ENCODE measurements around the gene MEAK7.

MEAK7 gene, protein sequence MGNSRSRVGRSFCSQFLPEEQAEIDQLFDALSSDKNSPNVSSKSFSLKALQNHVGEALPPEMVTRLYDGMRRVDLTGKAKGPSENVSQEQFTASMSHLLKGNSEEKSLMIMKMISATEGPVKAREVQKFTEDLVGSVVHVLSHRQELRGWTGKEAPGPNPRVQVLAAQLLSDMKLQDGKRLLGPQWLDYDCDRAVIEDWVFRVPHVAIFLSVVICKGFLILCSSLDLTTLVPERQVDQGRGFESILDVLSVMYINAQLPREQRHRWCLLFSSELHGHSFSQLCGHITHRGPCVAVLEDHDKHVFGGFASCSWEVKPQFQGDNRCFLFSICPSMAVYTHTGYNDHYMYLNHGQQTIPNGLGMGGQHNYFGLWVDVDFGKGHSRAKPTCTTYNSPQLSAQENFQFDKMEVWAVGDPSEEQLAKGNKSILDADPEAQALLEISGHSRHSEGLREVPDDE

GRCh38 chr16:84504420-84505248 is at the start of gene MEAK7:
Gene MEAK7, minus strand, starts transcription at chr16:84504659. Its CDS starts 6,573 bp downstream, at chr16:84498086.
- DNase-seq (ENCODE audit: low read depth in 2 of 2, low spot score in 1 of 2) = peak; percentile 88 to 95

GRCh38 chr16:84553873-84554399 is 49.5 kb upstream of the MEAK7 start:
- no peak for DNase-seq (ENCODE audit: low read depth in 2 of 2, low spot score in 1 of 2)

GRCh38 chr16:84552135-84552534 is 47.7 kb upstream of the MEAK7 start:
- DNase-seq (ENCODE audit: low read depth in 2 of 2, low spot score in 1 of 2) = no peak

DNA sequence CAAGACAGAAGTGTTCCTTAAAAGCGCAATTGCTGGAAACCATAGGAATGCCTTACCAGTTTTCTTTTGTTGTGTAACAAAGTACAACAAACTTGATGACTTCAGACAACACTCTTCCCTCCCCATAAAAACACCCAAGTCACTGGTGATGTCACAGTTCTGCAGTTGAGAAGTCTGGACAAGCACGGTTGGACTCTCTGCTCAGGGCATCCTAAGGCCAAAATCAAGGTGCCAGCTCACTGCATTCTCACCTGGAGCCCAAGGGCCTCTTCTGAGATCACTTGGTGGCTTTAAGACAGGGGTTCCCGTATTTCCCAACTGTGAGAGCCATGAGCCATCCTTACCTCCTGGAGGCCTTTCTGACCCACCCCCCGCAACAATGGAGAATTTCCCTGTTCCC is 45.6 kb upstream of the MEAK7 start:
- no peak for DNase-seq (ENCODE audit: low read depth in 2 of 2, low spot score in 1 of 2)

DNA sequence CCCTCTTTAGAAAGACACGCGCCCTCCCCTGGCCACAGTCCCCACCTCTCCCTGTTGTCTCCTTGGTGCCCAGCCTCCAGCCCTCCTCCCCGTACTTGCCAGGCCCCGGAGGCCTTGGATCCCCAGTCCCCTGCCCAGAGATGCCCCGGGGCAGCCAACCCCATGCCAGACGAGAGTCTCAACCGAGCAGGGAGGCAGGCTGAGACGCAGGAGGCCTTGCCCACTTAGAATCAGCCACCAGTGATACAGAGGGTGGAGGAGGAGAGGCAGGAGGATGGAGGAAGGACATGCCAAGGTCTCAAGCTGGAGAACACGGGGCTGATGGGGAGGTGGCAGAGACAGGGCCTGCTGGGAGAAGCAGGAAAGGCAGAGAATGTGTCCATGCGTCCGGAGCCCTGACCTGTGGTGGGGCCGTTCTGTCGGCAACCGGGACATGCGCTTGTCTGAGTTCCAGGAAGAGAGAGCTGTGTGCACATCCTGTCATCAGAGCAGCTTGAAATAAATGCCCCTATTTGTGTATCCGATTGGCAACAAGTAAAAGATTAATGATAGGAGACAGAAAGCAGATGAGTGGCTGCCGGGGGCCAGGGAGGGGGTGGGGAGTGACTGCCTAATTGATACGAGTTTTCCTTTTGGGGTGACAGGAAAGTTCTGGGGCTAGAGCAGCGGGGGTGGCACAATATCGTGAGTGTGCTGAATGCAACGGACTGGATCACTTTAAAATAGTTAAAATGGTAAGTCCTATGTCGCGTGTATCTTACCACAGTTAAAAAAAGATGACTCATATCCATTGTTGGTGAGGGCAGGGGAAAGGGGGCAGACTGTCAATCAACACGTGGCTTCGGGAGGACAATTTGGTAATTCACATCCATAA is 44.7 kb upstream of the MEAK7 start:
- DNase-seq (ENCODE audit: low read depth in 2 of 2, low spot score in 1 of 2) = no peak

GRCh38 chr16:84548508-84548907 is 44.0 kb upstream of the MEAK7 start:
- DNase-seq (ENCODE audit: low read depth in 2 of 2, low spot score in 1 of 2) = no peak

GRCh38 chr16:84547546-84548061 is 43.1 kb upstream of the MEAK7 start:
- no peak for DNase-seq (ENCODE audit: low read depth in 2 of 2, low spot score in 1 of 2)

GRCh38 chr16:84546669-84547545 is 42.4 kb upstream of the MEAK7 start:
- DNase-seq (ENCODE audit: low read depth in 2 of 2, low spot score in 1 of 2) = no peak

GRCh38 chr16:84545114-84545737 is 40.8 kb upstream of the MEAK7 start:
- DNase-seq (ENCODE audit: low read depth in 2 of 2, low spot score in 1 of 2) = no peak

GRCh38 chr16:84544031-84544773 is 39.7 kb upstream of the MEAK7 start:
- DNase-seq (ENCODE audit: low read depth in 2 of 2, low spot score in 1 of 2) = no peak

- DNase-seq (ENCODE audit: low read depth in 2 of 2, low spot score in 1 of 2) = no peak
These were observed 38.8 kb upstream of the MEAK7 start for GRCh38 chr16:84543253-84543652.

- DNase-seq (ENCODE audit: low read depth in 2 of 2, low spot score in 1 of 2) = no peak
These were observed 37.7 kb upstream of the MEAK7 start for GRCh38 chr16:84541999-84542817.

GRCh38 chr16:84540194-84540593 is 35.7 kb upstream of the MEAK7 start:
- DNase-seq (ENCODE audit: low read depth in 2 of 2, low spot score in 1 of 2) = no peak

GRCh38 chr16:84538222-84538840 is 33.9 kb upstream of the MEAK7 start:
- DNase-seq (ENCODE audit: low read depth in 2 of 2, low spot score in 1 of 2) = no peak

DNA sequence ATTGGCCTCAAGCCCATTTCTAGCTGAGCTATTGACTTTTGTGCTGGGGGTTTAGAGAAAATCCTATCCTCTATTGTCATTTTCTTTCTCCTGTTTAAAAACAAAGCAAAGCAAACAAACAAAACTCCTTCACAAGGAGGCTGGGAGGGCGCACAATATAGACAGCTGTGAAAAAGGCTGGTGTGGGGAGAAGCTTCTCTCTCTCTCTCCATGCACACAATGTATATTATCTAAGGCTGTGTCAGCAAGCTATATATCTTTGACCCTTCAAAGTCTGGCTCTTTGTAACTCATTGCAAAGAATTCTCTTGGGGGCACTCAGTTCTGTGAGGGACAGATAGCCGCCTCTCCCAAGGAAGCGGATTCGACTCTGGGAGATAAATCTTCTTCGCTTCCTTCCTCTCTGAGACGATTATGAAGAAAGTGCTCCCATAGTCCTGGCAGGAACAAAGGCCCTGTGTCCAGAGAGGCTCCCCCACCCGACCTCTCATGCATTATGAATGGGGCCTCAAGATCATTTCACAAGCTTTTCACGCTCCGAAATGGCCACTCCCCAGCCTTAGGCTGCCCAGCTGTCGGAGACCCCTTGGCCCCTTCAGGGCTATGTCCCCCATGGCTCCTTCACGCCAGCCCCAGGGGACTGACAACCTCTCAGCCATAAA is 33.2 kb upstream of the MEAK7 start:
- no peak for DNase-seq (ENCODE audit: low read depth in 2 of 2, low spot score in 1 of 2)

GRCh38 chr16:84535851-84536250 is 31.4 kb upstream of the MEAK7 start:
- no peak for DNase-seq (ENCODE audit: low read depth in 2 of 2, low spot score in 1 of 2)

DNA sequence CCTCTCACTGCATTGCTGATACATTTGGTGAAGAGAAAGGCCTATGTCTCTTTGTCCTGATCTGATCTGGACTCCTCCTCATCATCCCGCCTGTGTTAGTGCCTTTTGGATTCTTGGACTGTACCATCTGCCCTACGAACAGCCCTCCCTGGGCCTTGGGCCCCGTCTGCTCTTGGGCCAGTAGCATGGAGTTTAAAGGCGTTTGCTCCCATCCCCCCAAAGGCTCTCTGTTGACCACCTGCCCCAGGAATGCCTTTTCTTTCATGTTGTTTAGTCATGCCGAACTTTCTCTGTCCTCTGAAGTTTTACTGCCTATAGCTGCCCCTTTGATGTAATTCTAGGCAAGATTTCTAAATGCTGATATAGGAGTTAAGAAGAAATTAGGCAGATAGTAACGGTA is 30.9 kb upstream of the MEAK7 start:
- no peak for DNase-seq (ENCODE audit: low read depth in 2 of 2, low spot score in 1 of 2)

All from stimulated activated CD8-positive, alpha-beta memory T cell treated with anti-CD3 and anti-CD28 coated beads, Interleukin-4, amount 100 ng/mL, for 1 hour (primary cell).